ENCODE measurements around the gene SUN2. TPM values are rescaled to one million over a fixed set of nuclear protein-coding genes. Genes with fewer than 3 reads are reported as not detected.
A peak's percentile ranks its signal among the peaks of the same experiment; 100 is the strongest.

The SUN2 gene
- total RNA-seq, 2 experiments from 2014 or later: 582 to 702 TPM

DNA sequence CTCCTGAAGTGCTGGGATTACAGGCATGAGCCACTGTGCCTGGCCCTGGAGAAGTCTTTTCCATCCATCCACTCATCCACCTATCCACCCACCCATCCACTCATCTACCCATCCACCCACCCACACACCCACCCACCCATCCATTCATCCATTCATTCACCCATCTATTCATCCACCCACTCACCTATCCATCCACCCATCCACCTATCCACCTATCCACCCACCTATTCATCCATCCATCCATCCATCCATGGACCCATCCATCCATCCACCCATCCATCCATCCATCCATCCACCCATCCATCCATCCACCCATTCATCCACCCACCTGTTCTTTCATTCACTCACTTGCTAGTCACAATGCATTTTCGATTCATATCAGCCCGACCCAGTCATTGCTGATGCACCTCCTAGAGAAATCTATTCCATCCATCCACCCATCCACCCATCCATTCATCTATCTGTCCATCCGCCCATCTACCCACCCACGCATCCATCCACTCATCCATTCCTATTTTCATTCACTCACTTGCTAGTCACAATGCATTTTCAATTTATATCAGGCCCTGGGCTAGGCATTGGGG is 17.7 kb upstream of the SUN2 start:
- ChIA-PET POLR2A (no interaction called here), CTCF (no interaction called here)
- no peak overlapping the region for H3K4me3 Mint-ChIP-seq
- peaks cover 14% of the 10 kb centered on the region for H3K4me1 Mint-ChIP-seq
- no peak for DNase-seq
- H3K36me3 Mint-ChIP-seq (ENCODE audit: low read depth): no peaks in the 10 kb centered on the region
- no peak overlapping the region for H3K27ac Mint-ChIP-seq
- H3K9me3 Mint-ChIP-seq: no peaks in the 10 kb centered on the region
- no peaks in the 10 kb centered on the region for H3K27me3 Mint-ChIP-seq

GRCh38 chr22:38772623-38772873 is 16.8 kb upstream of the SUN2 start:
- Mint-ChIP-seq H3K27ac (no peak overlapping the region), H3K36me3 (ENCODE audit: low read depth) (no peaks in the 10 kb centered on the region), H3K27me3 (no peaks in the 10 kb centered on the region), H3K4me1 (peaks cover 14% of the 10 kb centered on the region), H3K4me3 (no peak overlapping the region), H3K9me3 (no peaks in the 10 kb centered on the region)
- ChIA-PET POLR2A (no interaction called here), CTCF (no interaction called here)
- DNase-seq: no peak

GRCh38 chr22:38770257-38770949 is 14.6 kb upstream of the SUN2 start:
- Mint-ChIP-seq H3K4me1 (peaks cover 15% of the 10 kb centered on the region), H3K27me3 (no peaks in the 10 kb centered on the region), H3K9me3 (no peaks in the 10 kb centered on the region), H3K4me3 (no peak overlapping the region), H3K27ac (no peak overlapping the region), H3K36me3 (ENCODE audit: low read depth) (no peaks in the 10 kb centered on the region)
- CTCF ChIA-PET: interaction anchor here (0.7 to 3.4 kb wide), 3 partner anchors 12 to 235 kb away, joined by 3 to 18 read pairs (median 5); no protein-coding TSS in a partner anchor
- DNase-seq: no peak
- POLR2A ChIA-PET: no interaction called here

DNA sequence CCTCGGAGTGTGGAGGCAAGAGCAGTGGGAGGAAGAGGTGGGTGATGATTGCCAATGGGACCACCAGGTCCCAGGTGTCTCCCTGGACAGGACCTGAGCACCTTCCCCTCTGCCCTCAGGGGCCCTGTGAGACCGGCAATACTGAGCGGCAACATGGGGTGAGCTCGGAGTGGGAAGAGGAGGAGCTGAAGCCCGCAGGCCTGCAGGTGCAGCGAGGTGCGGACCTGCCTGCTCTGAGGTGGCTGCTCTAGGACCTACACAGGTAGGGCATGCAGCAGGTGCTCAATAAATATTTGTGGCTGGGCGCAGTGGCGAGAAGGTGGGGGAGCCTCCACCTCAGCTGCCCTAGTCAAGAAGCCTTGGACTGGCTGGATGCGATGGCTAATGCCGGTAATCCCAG is 12.2 kb upstream of the SUN2 start:
- no peaks in the 10 kb centered on the region for H3K9me3 Mint-ChIP-seq
- POLR2A ChIA-PET: no interaction called here
- no peak for DNase-seq
- H3K4me1 Mint-ChIP-seq: peaks cover 6% of the 10 kb centered on the region
- no peaks in the 10 kb centered on the region for H3K36me3 Mint-ChIP-seq (ENCODE audit: low read depth)
- no peak overlapping the region for H3K4me3 Mint-ChIP-seq
- H3K27me3 Mint-ChIP-seq: no peaks in the 10 kb centered on the region
- no peak overlapping the region for H3K27ac Mint-ChIP-seq
- CTCF ChIA-PET: interaction anchor here (0.8 to 3.4 kb wide), 4 partner anchors 10 to 86 kb away, joined by 3 to 18 read pairs (median 6); no protein-coding TSS in a partner anchor

DNA sequence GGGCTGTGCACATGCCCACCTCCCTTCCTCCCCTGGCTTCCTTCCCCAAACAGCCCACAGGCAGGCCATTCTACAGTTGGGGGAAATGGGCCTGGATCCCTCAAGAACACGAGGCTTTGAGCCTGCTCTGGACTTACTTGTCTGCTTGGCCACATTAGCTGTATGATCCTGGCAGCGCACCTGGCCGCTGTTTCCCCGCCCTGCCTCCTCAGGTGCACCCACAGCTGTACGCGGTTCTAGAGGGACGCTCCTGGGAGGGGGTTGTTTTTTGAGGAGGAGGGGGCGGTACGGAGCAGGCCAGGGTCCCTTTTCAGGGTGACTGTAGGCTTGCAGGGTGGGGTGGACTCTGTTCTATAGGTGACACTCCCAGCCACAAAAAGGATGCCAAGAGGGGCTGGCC is 11.5 kb upstream of the SUN2 start:
- Mint-ChIP-seq H3K4me1 (peaks cover 6% of the 10 kb centered on the region), H3K4me3 (no peak overlapping the region), H3K27me3 (no peaks in the 10 kb centered on the region), H3K36me3 (ENCODE audit: low read depth) (no peaks in the 10 kb centered on the region), H3K27ac (no peak overlapping the region), H3K9me3 (no peaks in the 10 kb centered on the region)
- DNase-seq: no peak
- CTCF ChIA-PET: interaction anchor here (1.1 to 3.4 kb wide), 4 partner anchors 9 to 76 kb away, joined by 3 to 18 read pairs (median 6); no protein-coding TSS in a partner anchor
- POLR2A ChIA-PET: no interaction called here

- Mint-ChIP-seq H3K27ac (no peak overlapping the region), H3K4me1 (peaks cover 6% of the 10 kb centered on the region), H3K9me3 (no peaks in the 10 kb centered on the region), H3K36me3 (ENCODE audit: low read depth) (no peaks in the 10 kb centered on the region), H3K4me3 (no peak overlapping the region), H3K27me3 (no peaks in the 10 kb centered on the region)
- CTCF ChIA-PET: interaction anchor here (1.0 to 2.2 kb wide), 9 partner anchors 10 to 237 kb away, joined by 3 to 7 read pairs (median 3); partner anchors contain the start of gene SUN2
- DNase-seq: peak; percentile 36
- POLR2A ChIA-PET: interaction anchor here (0.6 kb wide), 1 partner anchor 14 kb away, joined by 3 read pairs; no protein-coding TSS in a partner anchor
Observed at GRCh38 chr22:38766076-38766777, 10.4 kb upstream of the SUN2 start.

DNA sequence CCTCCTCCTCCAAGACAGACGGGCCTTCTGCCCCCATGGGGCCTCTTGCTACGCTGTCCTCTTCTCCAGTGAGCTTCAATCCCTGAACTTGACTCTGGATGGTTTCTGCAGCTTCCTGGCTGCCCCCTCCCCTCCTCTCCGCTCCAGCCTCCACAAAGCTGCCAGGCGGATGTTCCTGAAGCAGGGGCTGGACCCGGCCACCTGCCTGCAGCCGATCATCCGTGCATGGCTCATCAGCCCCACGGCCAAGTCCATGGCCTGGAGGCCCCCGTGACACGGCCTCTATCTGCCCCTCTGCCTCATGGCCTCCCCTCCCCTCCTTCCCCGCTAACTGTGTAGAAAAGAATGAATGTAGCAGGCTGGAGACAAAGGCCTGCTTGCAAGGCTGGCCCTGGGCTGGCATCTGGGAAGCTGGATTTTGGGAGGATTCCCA is 6.8 kb upstream of the SUN2 start:
- H3K4me3 Mint-ChIP-seq: no peak overlapping the region
- H3K27ac Mint-ChIP-seq: no peak overlapping the region
- peaks cover 19% of the 10 kb centered on the region for H3K4me1 Mint-ChIP-seq
- peaks cover 4% of the 10 kb centered on the region for H3K36me3 Mint-ChIP-seq (ENCODE audit: low read depth)
- DNase-seq: no peak
- no peaks in the 10 kb centered on the region for H3K9me3 Mint-ChIP-seq
- ChIA-PET POLR2A (no interaction called here), CTCF (interaction anchor here (0.6 to 0.7 kb wide), 2 partner anchors 639 to 955 kb away, joined by 3 to 5 read pairs; partner anchors contain the start of gene GCAT)
- no peaks in the 10 kb centered on the region for H3K27me3 Mint-ChIP-seq

- no peak for DNase-seq
- Mint-ChIP-seq H3K9me3 (no peaks in the 10 kb centered on the region), H3K4me3 (no peak overlapping the region), H3K27me3 (no peaks in the 10 kb centered on the region), H3K27ac (no peak overlapping the region), H3K36me3 (ENCODE audit: low read depth) (peaks cover 13% of the 10 kb centered on the region), H3K4me1 (peaks cover 27% of the 10 kb centered on the region)
- CTCF ChIA-PET: interaction anchor here (0.6 to 1.2 kb wide), 2 partner anchors 10 to 954 kb away, joined by 3 to 4 read pairs; partner anchors contain the start of gene GCAT
- POLR2A ChIA-PET: no interaction called here
Observed at GRCh38 chr22:38761202-38762162, 5.7 kb upstream of the SUN2 start.

- CTCF ChIA-PET: interaction anchor here (0.6 to 1.2 kb wide), 2 partner anchors 9 to 243 kb away, joined by 4 read pairs; no protein-coding TSS in a partner anchor
- DNase-seq: no peak
- no peak overlapping the region for H3K4me3 Mint-ChIP-seq
- no peaks in the 10 kb centered on the region for H3K9me3 Mint-ChIP-seq
- POLR2A ChIA-PET: no interaction called here
- no peak overlapping the region for H3K27ac Mint-ChIP-seq
- H3K27me3 Mint-ChIP-seq: no peaks in the 10 kb centered on the region
- H3K4me1 Mint-ChIP-seq: peaks cover 24% of the 10 kb centered on the region
- H3K36me3 Mint-ChIP-seq (ENCODE audit: low read depth): peaks cover 13% of the 10 kb centered on the region
Observed at GRCh38 chr22:38760477-38761201, 4.8 kb upstream of the SUN2 start.

GRCh38 chr22:38759005-38759404 is 3.2 kb upstream of the SUN2 start:
- DNase-seq: no peak
- Mint-ChIP-seq H3K4me3 (peak overlapping the region; percentile 93), H3K27ac (peak overlapping the region; percentile 94), H3K4me1 (peaks cover 24% of the 10 kb centered on the region), H3K36me3 (ENCODE audit: low read depth) (peaks cover 26% of the 10 kb centered on the region), H3K9me3 (no peaks in the 10 kb centered on the region), H3K27me3 (no peaks in the 10 kb centered on the region)
- ChIA-PET CTCF (interaction anchor here (1.0 to 2.5 kb wide), 3 partner anchors 10 to 111 kb away, joined by 3 to 18 read pairs (median 3); no protein-coding TSS in a partner anchor), POLR2A (no interaction called here)

DNA sequence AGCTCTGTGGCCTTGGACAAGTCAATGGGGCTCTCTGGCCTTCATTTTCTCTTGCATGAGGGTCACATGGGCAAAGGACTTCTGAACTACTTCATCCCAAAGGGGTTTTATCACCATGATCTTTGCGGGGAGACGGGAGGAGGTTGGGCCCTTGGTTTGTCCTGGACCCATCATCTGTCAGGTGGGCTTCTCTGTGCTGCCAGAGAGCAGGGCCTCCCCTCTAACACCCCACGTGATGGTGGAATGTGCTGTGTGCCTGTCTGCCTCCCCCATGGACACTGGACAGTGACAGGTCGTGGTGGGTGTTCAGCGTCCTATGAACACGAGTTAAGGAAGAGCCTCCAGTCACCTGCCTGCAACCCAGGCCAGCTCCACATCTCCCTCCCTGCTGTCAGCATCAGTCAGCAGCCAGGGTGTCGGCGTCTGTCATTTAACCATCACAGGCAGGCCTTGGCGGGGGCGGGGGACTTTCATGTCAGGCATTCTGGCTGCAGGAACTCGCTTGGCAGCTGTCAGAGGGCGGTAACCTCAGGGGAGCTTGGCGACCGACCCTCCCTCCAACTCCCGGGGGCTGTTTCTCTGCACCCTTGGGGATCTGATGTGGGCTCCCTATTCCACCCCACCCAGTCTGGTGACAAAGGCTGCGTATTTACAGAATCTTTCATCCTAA is 2.6 kb upstream of the SUN2 start:
- H3K27me3 Mint-ChIP-seq: no peaks in the 10 kb centered on the region
- no peaks in the 10 kb centered on the region for H3K9me3 Mint-ChIP-seq
- peak overlapping the region; percentile 93 for H3K4me3 Mint-ChIP-seq
- DNase-seq: peak; percentile 71
- POLR2A ChIA-PET: interaction anchor here (0.6 kb wide), 1 partner anchor 241 kb away, joined by 4 read pairs; no protein-coding TSS in a partner anchor
- CTCF ChIA-PET: interaction anchor here (0.6 to 2.5 kb wide), 3 partner anchors 10 to 544 kb away, joined by 3 to 18 read pairs (median 4); no protein-coding TSS in a partner anchor
- peaks cover 32% of the 10 kb centered on the region for H3K36me3 Mint-ChIP-seq (ENCODE audit: low read depth)
- H3K4me1 Mint-ChIP-seq: peaks cover 26% of the 10 kb centered on the region
- H3K27ac Mint-ChIP-seq: peak overlapping the region; percentile 94
